ENCODE data around the gene ABCC5. TPM values are rescaled to one million over a fixed set of nuclear protein-coding genes. Genes with fewer than 3 reads are reported as not detected.
"Not testable (repeated sequence)": the region's sequence is repeated elsewhere in the genome, so short reads cannot be mapped to it uniquely, and the experiment has no call there.

Gene ABCC5
- total RNA-seq, 2 donors from 2014 or later = 9.1 to 22.4 TPM

DNA sequence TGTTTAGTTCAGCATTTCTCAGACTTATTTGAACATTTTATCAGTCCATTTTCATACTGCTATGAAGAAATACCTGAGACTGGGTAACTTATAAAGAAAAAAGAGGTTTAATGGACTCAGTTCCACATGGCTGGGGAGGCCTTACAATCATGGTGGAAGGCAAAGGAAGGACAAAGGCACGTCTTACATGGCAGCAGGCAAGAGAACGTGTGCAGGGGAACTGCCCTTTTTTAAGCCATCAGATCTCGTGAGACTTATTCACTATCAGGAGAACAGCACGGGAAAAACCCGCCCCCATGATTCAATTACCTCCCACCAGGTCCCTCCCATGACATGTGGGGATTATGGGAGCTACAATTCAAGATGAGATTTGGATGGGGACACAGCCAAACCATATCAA lies 7.6 kb upstream of the ABCC5 start:
- ATAC-seq; H3K36me3 Mint-ChIP-seq; DNase-seq (ENCODE audit: low spot score in 2 of 2); H3K27ac Mint-ChIP-seq; H3K9me3 Mint-ChIP-seq: not testable (repeated sequence)

- H3K27ac Mint-ChIP-seq = no peak overlapping the region
- DNase-seq (ENCODE audit: low spot score in 2 of 2) (no peak), ATAC-seq (peak in 1 of 2 donors; percentile 12)
Observed at GRCh38 chr3:184022323-184022722, 4.6 kb upstream of the ABCC5 start.

DNA sequence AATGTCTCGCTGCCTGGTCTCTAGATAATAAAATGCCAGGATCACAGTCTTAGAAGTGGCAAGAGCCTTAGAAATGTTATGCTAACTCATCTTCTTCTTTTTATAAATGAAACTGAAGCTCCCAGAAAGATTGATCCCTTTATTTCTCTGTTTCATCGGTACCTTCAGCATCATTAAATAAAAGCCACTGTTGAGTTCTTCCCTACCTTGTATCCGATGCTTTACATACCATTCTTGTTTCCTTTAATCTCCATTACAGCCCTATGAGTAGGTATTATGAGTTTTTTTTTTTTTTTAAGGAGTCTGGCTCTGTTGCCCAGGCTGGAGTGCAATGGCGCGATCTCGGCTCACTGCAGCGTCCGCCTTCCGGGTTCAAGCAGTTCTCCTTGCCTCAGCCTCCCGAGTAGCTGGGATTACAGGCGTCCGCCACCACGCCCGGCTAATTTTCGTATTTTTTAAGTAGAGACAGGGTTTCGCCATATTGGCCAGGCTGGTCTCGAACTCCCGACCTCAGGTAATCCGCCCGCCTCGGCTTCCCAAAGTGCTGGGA lies 815 bp upstream of the ABCC5 start:
- DNase-seq (ENCODE audit: low spot score in 2 of 2) = no peak
- no peaks in the 10 kb centered on the region for H3K9me3 Mint-ChIP-seq
- peak overlapping the region; percentile 85 to 92 for H3K27ac Mint-ChIP-seq
- H3K36me3 Mint-ChIP-seq = peaks cover 0 to 4% of the 10 kb centered on the region in 2 donors
- ATAC-seq = no peak

More at GRCh38 chr3:184022323-184022722, 4.6 kb upstream of the ABCC5 start:
- Mint-ChIP-seq H3K9me3 (no peaks in the 10 kb centered on the region), H3K36me3 (peaks cover 0 to 4% of the 10 kb centered on the region in 2 donors)

- H3K9me3 Mint-ChIP-seq = no peaks in the 10 kb centered on the region
- peak overlapping the region; percentile 85 to 97 for H3K27ac Mint-ChIP-seq
- DNase-seq (ENCODE audit: low spot score in 2 of 2) (peak; percentile 70 to 71), ATAC-seq (peak; percentile 84)
- H3K36me3 Mint-ChIP-seq = peaks cover 0 to 4% of the 10 kb centered on the region in 2 donors
Observed at GRCh38 chr3:184016811-184017671, 643 bp downstream of the ABCC5 start.

DNA sequence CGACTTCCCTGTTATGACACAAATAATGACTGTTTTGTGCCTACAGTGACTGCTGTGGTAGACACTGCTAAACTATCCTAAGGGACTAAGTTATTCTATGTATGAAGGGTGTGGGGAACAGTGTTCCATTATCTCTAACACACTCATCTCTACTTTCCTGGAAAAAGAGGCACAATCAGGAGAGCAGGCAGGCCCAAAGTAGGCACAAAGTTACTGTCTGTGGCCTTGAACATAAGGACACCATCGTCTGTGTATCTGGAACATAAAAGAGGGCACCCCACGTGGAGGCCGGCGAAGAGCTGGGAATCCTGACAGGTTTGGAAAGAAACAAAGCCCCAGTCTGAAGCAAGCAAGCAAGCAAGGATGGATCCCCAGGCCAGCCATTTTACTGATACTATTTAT lies 1.5 kb downstream of the ABCC5 start:
- H3K36me3 Mint-ChIP-seq = peaks cover 0 to 4% of the 10 kb centered on the region in 2 donors
- DNase-seq (ENCODE audit: low spot score in 2 of 2) = no peak
- H3K9me3 Mint-ChIP-seq = no peaks in the 10 kb centered on the region
- ATAC-seq = no peak
- peak overlapping the region in 1 of 2 donors; percentile 22 for H3K27ac Mint-ChIP-seq

DNA sequence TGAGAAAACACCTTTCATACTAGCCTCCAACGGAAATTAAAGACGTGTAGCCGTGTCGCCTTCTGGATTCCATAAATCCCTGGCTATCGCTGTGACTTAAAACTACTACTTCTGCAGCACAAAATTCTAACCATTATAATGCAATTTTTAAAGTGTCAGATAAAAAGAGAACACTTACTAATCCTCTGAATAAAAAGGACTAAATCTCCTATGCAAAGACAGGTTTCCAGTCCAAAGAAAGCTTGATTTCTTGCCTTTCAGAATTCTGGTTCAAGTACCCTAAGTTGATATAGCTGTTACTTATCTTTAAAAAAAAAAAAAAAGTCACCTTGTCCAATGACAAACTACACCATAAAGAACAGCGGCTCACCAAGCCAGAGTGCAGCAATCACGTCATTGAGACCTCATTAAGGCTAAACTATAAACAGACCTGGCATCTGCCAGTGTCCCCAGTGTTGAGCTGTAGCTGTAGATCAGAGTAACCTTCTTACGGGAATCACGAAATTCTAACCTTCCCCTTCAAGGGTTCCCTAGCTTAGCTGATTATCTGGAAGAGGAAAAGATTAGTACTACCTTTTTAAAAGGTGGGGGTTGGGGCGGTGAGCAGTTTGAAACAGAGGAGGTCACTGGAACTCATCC lies 2.2 kb downstream of the ABCC5 start:
- DNase-seq (ENCODE audit: low spot score in 2 of 2) (no peak), ATAC-seq (no peak)
- Mint-ChIP-seq H3K9me3 (no peaks in the 10 kb centered on the region), H3K36me3 (peaks cover 0 to 4% of the 10 kb centered on the region in 2 donors), H3K27ac (no peak overlapping the region)

DNA sequence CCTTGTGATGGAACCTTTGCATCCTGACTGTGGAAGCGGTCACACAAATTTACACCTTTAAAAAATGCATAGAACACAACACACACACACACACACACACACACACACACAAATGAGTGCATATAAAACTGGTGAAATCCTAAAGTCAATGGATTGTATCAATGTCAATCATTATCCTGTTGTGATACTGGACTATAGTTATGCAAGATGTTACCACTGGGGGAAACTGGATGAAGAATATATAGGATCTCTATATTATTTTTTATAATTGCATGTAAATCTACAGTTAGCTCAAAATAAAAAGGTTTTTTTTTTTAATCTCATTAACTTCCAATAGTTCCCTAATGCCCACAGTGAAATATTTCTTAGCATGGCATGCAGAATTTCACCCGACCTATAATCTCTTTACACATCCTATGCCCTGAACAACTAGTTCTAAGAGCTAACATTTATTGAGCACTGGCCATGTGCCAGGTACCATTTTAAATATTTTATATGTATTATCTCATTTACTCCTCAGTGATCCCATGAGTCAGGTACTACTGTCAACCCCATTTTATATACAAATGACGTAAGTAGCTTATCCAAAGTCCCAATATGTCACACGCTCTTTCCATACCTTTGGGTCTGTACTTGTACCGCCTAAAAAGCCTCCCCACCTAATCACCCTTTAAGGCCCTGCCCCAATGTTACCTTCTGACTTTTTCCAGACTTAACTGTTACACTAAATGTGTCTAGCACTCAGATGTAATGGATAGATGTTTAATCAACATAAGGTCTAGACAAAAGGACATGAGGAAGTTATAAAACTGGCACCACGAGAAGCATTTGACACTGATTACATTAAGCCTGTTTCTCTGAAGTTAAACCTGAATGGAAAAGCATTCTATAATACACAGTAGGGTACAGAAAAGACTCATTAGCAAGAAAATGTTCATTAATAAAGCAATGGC lies 5.5 kb downstream of the ABCC5 start:
- ATAC-seq = no peak

GRCh38 chr3:184011230-184011876 lies 6.3 kb downstream of the ABCC5 start:
- H3K27ac Mint-ChIP-seq = no peak overlapping the region
- ATAC-seq (no peak), DNase-seq (ENCODE audit: low spot score in 2 of 2) (no peak)
- no peaks in the 10 kb centered on the region for H3K36me3 Mint-ChIP-seq
- H3K9me3 Mint-ChIP-seq = no peaks in the 10 kb centered on the region

More for the DNA sequence above, 5.5 kb downstream of the ABCC5 start:
- Mint-ChIP-seq H3K9me3 (no peaks in the 10 kb centered on the region), H3K27ac (no peak overlapping the region), H3K36me3 (no peaks in the 10 kb centered on the region)
- DNase-seq (ENCODE audit: low spot score in 2 of 2) = no peak

GRCh38 chr3:184008161-184008560 lies 9.5 kb downstream of the ABCC5 start:
- Mint-ChIP-seq H3K9me3 (no peaks in the 10 kb centered on the region), H3K36me3 (peaks cover 0 to 6% of the 10 kb centered on the region in 2 donors), H3K27ac (no peak overlapping the region)
- DNase-seq (ENCODE audit: low spot score in 2 of 2) = no peak
- no peak for ATAC-seq

DNA sequence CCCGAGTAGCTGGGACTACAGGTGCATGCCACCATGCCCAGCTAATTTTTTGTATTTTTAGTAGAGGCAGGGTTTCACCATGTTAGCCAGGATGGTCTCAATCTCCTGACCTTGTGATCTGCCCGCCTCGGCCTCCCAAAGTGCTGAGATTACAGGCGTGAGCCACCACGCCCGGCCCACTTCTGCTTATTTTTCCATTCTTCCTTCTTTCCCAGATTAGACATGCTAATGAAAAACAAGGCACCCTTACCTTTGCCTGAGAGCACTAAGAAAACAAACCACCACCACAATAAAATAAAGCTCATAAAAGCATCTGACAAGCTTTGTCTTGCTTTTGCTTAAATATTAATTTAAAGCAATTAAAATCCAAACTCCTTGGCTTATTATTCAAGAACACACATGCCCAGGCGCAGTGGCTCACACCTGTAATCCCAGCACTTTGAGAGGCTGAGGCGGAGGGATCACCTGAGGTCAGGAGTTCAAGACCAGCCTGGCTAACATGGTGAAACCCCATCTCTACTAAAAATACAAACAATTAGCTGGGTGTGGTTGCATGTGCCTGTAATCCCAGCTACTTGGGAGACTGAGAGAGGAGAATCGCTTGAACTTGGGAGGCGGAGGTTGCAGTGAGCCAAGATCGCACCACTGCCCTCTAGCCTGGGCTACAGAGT lies 10.4 kb downstream of the ABCC5 start:
- not testable (repeated sequence) for ATAC-seq; DNase-seq (ENCODE audit: low spot score in 2 of 2); H3K36me3 Mint-ChIP-seq; H3K9me3 Mint-ChIP-seq
- H3K27ac Mint-ChIP-seq = peak overlapping the region in 1 of 2 donors; percentile 47

- Mint-ChIP-seq H3K9me3 (no peaks in the 10 kb centered on the region), H3K27ac (peak overlapping the region in 1 of 2 donors; percentile 56), H3K36me3 (peaks cover 0 to 6% of the 10 kb centered on the region in 2 donors)
- ATAC-seq = peak; percentile 78 to 82
- no peak for DNase-seq (ENCODE audit: low spot score in 2 of 2)
Observed at GRCh38 chr3:184005941-184006507, 11.7 kb downstream of the ABCC5 start.

DNA sequence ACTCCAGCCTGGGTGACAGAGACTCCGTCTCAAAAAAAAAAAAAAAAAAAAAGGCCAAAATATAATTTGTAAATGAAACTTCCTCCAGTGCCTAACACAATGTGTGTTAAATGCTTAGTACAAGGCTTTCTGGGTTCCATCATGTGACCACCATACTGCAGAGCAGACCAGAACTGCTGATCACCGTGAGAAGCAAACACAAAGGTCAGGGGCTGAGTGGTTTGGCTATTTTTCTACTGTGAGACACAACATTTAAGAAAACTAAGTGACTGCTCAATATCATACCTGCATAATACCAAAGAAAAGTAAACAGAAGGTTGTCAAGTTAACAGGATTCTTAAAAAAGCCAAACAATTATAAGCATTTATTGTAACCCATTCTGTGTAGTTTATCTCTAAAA lies 13.2 kb downstream of the ABCC5 start:
- H3K27ac Mint-ChIP-seq = no peak overlapping the region
- ATAC-seq (no peak), DNase-seq (ENCODE audit: low spot score in 2 of 2) (no peak)
- peaks cover 0 to 6% of the 10 kb centered on the region in 2 donors for H3K36me3 Mint-ChIP-seq
- no peaks in the 10 kb centered on the region for H3K9me3 Mint-ChIP-seq

GRCh38 chr3:184003187-184003967 lies 14.3 kb downstream of the ABCC5 start:
- Mint-ChIP-seq H3K27ac (no peak overlapping the region), H3K36me3 (peaks cover 0 to 6% of the 10 kb centered on the region in 2 donors), H3K9me3 (no peaks in the 10 kb centered on the region)
- no peak for ATAC-seq
- no peak for DNase-seq (ENCODE audit: low spot score in 2 of 2)

GRCh38 chr3:184002469-184002868 lies 15.2 kb downstream of the ABCC5 start:
- ATAC-seq (no peak), DNase-seq (ENCODE audit: low spot score in 2 of 2) (no peak)
- Mint-ChIP-seq H3K36me3 (peaks cover 0 to 6% of the 10 kb centered on the region in 2 donors), H3K27ac (no peak overlapping the region), H3K9me3 (no peaks in the 10 kb centered on the region)

Measured in activated naive CD4-positive, alpha-beta T cell treated with anti-CD3 and anti-CD28 coated beads, Interleukin-2, amount 50 U/mL, for 72 hours (primary cell).